Measurements from ENCODE around the gene COQ10B. TPM values are rescaled to one million over a fixed set of nuclear protein-coding genes. Genes with fewer than 3 reads are reported as not detected.

Gene COQ10B
- total RNA-seq, 4 donors from 2014 or later, result 23.8 to 34.1 (median 28.5) TPM

DNA sequence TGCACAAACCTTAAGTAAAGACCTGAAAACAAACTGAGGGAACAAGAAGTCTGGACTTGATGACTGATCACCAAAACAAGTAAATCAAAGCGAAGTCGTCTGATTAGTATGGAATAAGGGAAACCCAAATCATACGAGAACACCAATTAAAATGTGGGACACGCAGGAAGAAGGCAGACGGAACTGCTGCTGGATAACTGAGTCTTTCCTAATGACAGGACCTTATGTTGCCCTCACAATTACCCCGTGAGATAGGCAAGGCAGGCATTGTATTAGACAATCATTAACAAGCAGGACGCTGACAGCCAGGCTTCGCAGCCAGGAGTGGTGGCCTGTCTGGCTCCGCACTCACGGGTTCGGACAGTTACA, 614 bp upstream of the COQ10B start:
- TF ChIP-seq POLR2A (IDR thresholded peaks at IDR 0.05), result no peak
- no peak for TF ChIP-seq CTCF (IDR thresholded peaks at IDR 0.05)
- Histone ChIP-seq H3K36me3 (no peaks in the 10 kb centered on the region), H3K27ac (peak overlapping the region; percentile 91 to 97), H3K4me3 (peak overlapping the region; percentile 51 to 88), H3K4me1 (peaks cover 0 to 11% of the 10 kb centered on the region in 2 donors), H3K27me3 (no peaks in the 10 kb centered on the region), H3K9me3 (no peaks in the 10 kb centered on the region)
- no peak for DNase-seq
- intact Hi-C loops (cut with DNase I; ENCODE audit: low total_unique reads), result no loop called here

DNA sequence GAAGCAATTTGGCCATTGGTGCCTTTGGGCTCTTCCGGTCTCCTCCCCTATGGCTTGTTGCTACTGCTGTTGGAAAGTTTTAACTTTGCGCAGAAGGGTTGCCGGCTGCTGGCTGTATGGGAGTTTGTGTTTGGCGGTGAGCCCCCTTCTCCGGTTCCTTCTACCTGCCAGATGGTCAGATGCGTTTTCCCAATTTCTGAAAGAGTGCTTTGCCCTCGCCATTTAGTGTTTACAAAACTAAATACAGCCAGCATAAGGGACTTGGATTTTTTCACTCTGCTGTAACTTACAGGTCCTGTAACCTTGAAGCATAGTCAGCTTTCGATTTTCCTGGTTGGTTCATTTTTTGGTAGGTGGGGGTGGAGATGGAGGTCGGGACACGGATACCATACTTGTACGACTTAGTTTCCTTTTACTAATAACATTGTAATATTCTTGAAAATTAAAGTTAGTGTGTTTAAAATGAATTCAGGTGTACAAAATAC, 604 bp downstream of the COQ10B start:
- DNase-seq, result peak in 1 of 2 donors; percentile 77
- peaks cover 0 to 11% of the 10 kb centered on the region in 2 donors for H3K4me1 ChIP-seq
- TF ChIP-seq POLR2A (IDR thresholded peaks at IDR 0.05) (peak in 1 of 2 donors; percentile 61), CTCF (IDR thresholded peaks at IDR 0.05) (no peak)
- H3K4me3 ChIP-seq, result peak overlapping the region; percentile 89 to 96
- H3K9me3 ChIP-seq, result no peaks in the 10 kb centered on the region
- peak overlapping the region; percentile 98 to 99 for H3K27ac ChIP-seq
- intact Hi-C loops (cut with DNase I; ENCODE audit: low total_unique reads), result no loop called here
- H3K27me3 ChIP-seq, result no peaks in the 10 kb centered on the region
- H3K36me3 ChIP-seq, result no peaks in the 10 kb centered on the region

GRCh38 chr2:197454923-197455322, 1.6 kb downstream of the COQ10B start:
- DNase-seq, result no peak
- H3K4me1 ChIP-seq, result peaks cover 0 to 11% of the 10 kb centered on the region in 2 donors
- no peaks in the 10 kb centered on the region for H3K36me3 ChIP-seq
- TF ChIP-seq CTCF (IDR thresholded peaks at IDR 0.05) (no peak), POLR2A (IDR thresholded peaks at IDR 0.05) (no peak)
- no peaks in the 10 kb centered on the region for H3K27me3 ChIP-seq
- H3K4me3 ChIP-seq, result peak overlapping the region in 1 of 2 donors; percentile 89
- intact Hi-C loops (cut with DNase I; ENCODE audit: low total_unique reads), result no loop called here
- no peaks in the 10 kb centered on the region for H3K9me3 ChIP-seq
- H3K27ac ChIP-seq, result peak overlapping the region in 1 of 2 donors; percentile 98

GRCh38 chr2:197455428-197455827, 2.1 kb downstream of the COQ10B start:
- H3K27ac ChIP-seq, result no peak overlapping the region
- H3K27me3 ChIP-seq, result no peaks in the 10 kb centered on the region
- no peak for DNase-seq
- H3K9me3 ChIP-seq, result no peaks in the 10 kb centered on the region
- no peak overlapping the region for H3K4me3 ChIP-seq
- peaks cover 0 to 11% of the 10 kb centered on the region in 2 donors for H3K4me1 ChIP-seq
- TF ChIP-seq POLR2A (IDR thresholded peaks at IDR 0.05) (no peak), CTCF (IDR thresholded peaks at IDR 0.05) (no peak)
- intact Hi-C loops (cut with DNase I; ENCODE audit: low total_unique reads), result no loop called here
- no peaks in the 10 kb centered on the region for H3K36me3 ChIP-seq

- intact Hi-C loops (cut with DNase I; ENCODE audit: low total_unique reads), result no loop called here
- no peaks in the 10 kb centered on the region for H3K9me3 ChIP-seq
- TF ChIP-seq CTCF (IDR thresholded peaks at IDR 0.05), result no peak
- no peak for TF ChIP-seq POLR2A (IDR thresholded peaks at IDR 0.05)
- no peaks in the 10 kb centered on the region for H3K27me3 ChIP-seq
- H3K4me3 ChIP-seq, result no peak overlapping the region
- no peak for DNase-seq
- H3K36me3 ChIP-seq, result no peaks in the 10 kb centered on the region
- no peak overlapping the region for H3K27ac ChIP-seq
- H3K4me1 ChIP-seq, result no peaks in the 10 kb centered on the region
These were observed 7.3 kb downstream of the COQ10B start for GRCh38 chr2:197460649-197461048.
